Stomach smooth muscle (tissue), 2 donors: ENCODE measurements around the gene CSNK2A1.
A peak's percentile ranks its signal among the peaks of the same experiment; 100 is the strongest.

ENCODE experiments used
- H3K27ac ChIP-seq: one replicate; pipeline ENCODE4 v1.7.0; 2013; ENCODE audit warnings: mild to moderate bottlenecking, low read length, inconsistent platforms
- H3K27me3 ChIP-seq, 2 donors: one replicate each; pipeline ENCODE4 v1.7.0; 2013; ENCODE audit warnings: low read length in 2 of 2; ENCODE audit not compliant: insufficient read depth in 2 of 2, control insufficient read depth in 1 of 2
- H3K36me3 ChIP-seq, 2 donors: one replicate each; pipeline ENCODE4 v1.7.0; 2013; ENCODE audit warnings: low read length in 2 of 2; ENCODE audit not compliant: control insufficient read depth in 2 of 2, insufficient read depth in 2 of 2
- H3K4me1 ChIP-seq: one replicate; pipeline ENCODE4 v1.7.0; 2013; ENCODE audit warnings: low read length; ENCODE audit not compliant: control insufficient read depth, insufficient read depth
- H3K4me3 ChIP-seq, 2 donors: one replicate each; pipeline ENCODE4 v1.7.0; 2013; ENCODE audit warnings: low read length in 2 of 2
- H3K9ac ChIP-seq, 2 donors: one replicate each; pipeline ENCODE4 v1.7.0; 2013; ENCODE audit warnings: low read length in 2 of 2, mild to moderate bottlenecking in 1 of 2
- H3K9me3 ChIP-seq, 2 donors: one replicate each; pipeline ENCODE4 v1.7.0; 2013; ENCODE audit warnings: low read length in 2 of 2; ENCODE audit not compliant: control insufficient read depth in 2 of 2
- donor health status: healthy.
- donor health status: Pancreatic carcinoma.

CSNK2A1 gene

DNA sequence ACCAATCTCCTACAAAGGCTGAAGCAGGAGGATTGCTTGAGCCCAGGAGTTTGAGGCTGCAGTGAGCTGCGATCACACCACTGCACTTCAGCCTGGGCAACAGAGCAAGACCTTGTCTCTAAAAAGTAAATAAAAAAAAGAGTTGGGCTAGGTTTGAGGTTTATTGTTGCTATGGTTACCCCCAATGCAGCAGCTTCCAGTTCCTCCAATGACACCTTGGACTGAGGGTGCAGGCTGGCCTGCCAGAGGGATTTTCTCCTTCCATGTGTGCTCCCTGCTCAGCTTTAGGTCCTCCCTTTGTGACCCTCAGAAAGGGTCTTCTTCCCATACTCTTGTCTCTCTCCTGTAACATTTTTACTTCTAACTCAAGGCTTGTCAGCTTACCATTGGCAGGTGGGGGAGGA, 70.7 kb downstream of the CSNK2A1 start:
- peaks cover under 1 to 2% of the 10 kb centered on the region in 2 donors for H3K36me3 ChIP-seq

DNA sequence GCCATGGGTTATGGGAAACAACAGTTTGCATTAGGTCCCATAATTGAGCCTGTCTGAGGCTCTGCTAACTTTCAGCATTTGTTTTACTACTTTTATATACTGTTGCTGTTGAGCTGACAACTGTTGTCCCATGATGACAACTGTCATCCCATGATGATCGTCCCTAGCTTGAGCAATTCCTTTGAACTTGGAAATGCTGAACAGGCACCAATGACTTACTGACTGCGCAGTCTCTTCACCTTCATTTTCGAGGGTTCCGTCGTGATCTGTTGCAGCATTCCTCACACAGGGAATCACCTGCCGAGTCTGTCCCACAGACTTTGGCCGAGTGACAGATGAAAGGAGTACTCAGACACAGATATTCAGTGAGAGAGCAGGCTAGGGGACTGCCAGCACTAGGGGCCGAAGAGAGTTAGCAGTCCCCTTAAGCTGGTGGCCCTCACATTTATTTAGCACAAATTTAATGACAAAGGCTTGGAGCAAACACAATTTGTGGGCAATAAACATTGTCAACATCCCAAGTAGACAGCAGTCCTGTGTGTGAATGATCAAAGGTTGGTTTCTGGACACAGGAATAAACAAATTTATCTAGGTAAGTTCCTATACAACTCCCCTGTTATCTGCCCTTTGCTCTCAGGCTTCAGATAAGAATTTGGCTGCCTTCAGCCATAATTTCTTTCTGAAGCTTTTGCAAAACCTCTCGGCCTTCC, 71.3 kb downstream of the CSNK2A1 start:
- Histone ChIP-seq H3K27ac (no peak overlapping the region), H3K4me3 (no peak overlapping the region), H3K9ac (no peak overlapping the region)

More for the DNA sequence above, 70.7 kb downstream of the CSNK2A1 start:
- Histone ChIP-seq H3K27me3 (no peaks in the 10 kb centered on the region), H3K4me3 (no peak overlapping the region), H3K4me1 (no peaks in the 10 kb centered on the region), H3K27ac (no peak overlapping the region), H3K9ac (no peak overlapping the region), H3K9me3 (no peaks in the 10 kb centered on the region)

DNA sequence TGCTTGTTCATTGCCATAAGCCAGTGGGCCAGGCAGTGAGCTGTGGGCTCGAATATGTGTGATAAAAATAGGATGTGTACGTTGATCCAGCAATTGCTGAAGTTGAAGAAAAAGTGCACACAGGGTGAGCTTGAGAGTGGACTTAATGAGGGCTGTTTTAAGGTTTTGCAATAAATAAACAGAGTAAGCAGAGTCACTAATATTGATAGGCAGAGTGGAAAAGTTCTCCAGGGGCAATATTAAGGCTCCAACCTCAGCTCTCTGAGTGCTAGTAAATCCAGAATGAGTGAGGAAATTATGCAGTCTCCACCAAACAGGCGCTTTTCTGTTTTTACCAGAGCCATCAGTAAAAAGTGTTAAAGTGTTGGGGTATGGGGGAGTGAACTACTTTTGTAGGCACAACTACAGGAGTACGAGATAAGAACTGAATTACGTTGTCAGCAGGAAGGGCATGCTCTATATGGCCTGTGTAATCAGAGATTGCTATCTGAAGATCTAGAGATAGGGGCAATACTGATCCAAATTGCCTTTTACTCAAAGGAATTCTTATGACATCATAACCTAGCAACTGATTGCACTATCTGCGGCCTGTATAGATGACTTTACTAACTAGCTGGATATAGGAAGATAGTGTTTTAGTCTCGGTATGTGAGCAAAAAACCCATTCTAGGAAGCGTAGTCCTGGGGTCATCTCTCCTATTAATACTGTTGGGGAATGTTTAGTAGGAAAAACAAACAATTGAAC, 73.7 kb downstream of the CSNK2A1 start:
- Histone ChIP-seq H3K9me3 (no peaks in the 10 kb centered on the region), H3K27me3 (no peaks in the 10 kb centered on the region), H3K36me3 (no peaks in the 10 kb centered on the region), H3K4me3 (no peak overlapping the region), H3K4me1 (no peaks in the 10 kb centered on the region), H3K9ac (no peak overlapping the region), H3K27ac (no peak overlapping the region)

More for the DNA sequence above, 71.3 kb downstream of the CSNK2A1 start:
- no peaks in the 10 kb centered on the region for H3K9me3 ChIP-seq
- H3K36me3 ChIP-seq, result peaks cover 0 to 2% of the 10 kb centered on the region in 2 donors
- no peaks in the 10 kb centered on the region for H3K4me1 ChIP-seq
- no peaks in the 10 kb centered on the region for H3K27me3 ChIP-seq

DNA sequence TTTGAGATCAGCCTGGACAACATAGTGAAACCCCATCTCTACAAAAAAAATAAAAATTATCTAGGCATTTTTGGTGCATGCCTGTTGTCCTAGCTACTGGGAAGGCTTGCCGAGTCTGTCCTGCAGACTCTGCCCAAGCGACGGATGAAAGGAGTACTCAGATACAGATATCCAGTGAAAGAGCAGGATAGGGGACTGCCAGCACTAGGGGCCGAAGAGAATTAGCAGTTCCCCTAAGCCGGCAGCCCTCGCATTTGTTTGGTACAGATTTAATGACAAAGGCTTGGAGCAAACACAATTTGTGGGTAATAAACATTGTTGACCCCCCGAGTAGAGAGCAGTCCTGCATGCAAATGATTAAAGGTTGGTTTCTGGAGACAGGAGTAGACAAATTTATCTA, 75.8 kb downstream of the CSNK2A1 start:
- no peaks in the 10 kb centered on the region for H3K36me3 ChIP-seq
- peaks cover 3% of the 10 kb centered on the region for H3K4me1 ChIP-seq
- no peak overlapping the region for H3K27ac ChIP-seq
- no peak overlapping the region for H3K4me3 ChIP-seq
- H3K9ac ChIP-seq, result no peak overlapping the region
- no peaks in the 10 kb centered on the region for H3K27me3 ChIP-seq
- H3K9me3 ChIP-seq, result no peaks in the 10 kb centered on the region

DNA sequence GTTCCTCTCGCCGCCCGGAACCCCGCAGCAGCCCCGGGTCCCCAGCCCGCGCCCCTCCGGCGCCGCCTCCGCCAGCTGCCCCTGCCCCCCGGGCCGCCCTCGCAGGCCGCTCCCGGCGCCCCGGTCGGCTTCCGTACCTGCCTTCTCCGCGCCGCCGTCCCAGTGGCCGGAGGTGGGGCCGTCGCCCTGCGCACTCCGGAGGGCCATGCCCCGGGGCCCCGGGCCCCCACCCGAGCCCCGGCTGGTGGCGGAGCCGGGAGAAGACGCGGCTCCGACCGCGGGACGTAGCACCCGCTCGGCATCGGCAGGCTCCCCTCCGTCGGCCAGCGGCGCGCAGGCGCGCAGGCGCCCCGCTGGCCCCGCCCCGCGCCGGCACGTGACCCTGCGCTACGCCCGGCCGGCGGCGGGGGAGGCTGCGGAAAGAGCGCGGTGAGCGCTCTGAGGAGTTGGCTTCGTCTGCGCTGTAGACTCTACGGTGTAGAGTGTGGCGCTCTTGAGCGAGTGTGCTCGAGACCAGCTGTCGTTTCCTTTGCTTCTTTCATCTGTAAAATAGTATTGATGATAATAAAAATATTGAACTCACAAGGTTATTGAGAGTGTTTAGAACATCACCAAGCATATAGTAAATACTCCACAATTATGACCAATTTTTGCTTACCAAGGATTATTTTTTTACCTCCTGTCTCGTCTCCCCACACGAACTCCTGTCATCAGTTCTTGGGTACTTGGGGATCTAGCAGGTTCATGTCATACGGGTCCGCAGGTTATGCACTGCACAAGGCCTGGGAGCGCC, 81.2 kb downstream of the CSNK2A1 start, which contains the start of gene TBC1D20:
Gene TBC1D20 (minus strand): TSS at position 335 of the 793 bp plus-strand sequence. CDS start 128 bp downstream, at position 207.
- Histone ChIP-seq H3K27me3 (no peaks in the 10 kb centered on the region), H3K9me3 (no peaks in the 10 kb centered on the region), H3K4me1 (peaks cover 15% of the 10 kb centered on the region), H3K27ac (peak within 1 kb of the TSS; percentile 75), H3K9ac (peak within 1 kb of the TSS; percentile 79 to 86), H3K36me3 (no peaks in the 10 kb centered on the region), H3K4me3 (peak within 1 kb of the TSS; percentile 86 to 88)

DNA sequence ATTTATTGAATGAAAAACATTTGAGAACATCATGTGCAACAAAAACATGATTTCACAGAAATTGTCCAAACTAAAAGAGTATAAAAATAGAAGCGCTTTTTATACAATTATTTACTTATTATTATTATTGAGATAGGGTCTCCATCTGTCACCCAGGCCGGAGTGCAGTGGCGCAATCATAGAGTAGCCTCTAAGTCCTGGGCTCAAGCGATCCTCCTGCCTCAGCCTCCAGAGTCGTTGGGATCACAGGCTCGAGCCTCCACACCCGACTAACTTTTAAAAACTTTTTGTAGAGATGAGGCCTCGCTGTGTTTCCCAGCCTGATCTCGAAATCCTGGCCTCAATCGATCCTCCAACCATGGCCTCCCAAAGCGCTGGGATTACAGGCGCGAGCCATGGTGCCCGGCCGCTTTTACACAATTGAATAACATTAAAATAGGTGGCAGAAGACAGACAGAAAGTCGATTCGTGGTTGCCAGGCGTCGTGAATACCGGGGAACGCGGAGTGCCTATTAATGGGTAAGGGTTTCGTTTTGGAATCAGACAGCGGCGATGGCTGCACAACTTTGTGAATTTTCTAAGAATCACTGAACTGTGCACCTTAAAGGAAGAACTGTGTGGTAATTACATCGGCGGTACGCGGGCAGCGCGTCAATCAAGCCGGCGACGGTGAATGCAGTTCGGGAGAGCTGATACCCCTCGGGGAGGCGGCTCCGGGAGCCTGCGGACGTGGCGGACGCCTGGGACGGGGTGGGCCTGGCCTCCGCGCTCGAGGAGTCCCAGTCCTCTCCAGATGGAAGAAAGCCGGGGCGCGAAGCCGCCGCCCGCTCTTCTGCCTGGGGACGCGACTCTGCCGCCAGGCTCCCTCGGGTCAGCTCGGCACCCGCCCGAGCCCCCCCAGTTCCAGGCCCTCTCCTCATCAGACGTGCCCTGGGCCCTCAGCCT, 82.1 kb downstream of the CSNK2A1 start:
- Histone ChIP-seq H3K4me1 (peaks cover 15% of the 10 kb centered on the region), H3K27me3 (no peaks in the 10 kb centered on the region), H3K9ac (peak overlapping the region; percentile 79 to 86), H3K36me3 (no peaks in the 10 kb centered on the region), H3K9me3 (no peaks in the 10 kb centered on the region), H3K27ac (peak overlapping the region; percentile 75), H3K4me3 (peak overlapping the region; percentile 86 to 88)

DNA sequence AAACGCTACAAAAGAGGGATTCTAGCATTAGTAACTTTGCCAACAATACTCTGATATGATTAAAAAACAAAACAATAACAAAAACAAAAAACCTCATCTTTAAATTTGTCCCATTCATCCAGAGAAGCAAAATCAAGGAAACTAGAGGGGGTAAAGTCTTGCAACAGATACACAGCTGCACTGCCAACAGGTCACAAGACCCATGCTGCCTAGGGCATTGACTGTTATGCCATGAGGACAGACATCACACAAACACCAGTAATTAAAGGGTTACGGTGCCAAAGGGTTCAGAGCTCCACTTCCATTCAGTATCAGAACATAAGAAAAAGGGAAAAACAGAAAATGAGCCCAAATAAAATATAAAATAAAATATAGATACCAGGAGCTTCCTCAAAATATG, 82.9 kb downstream of the CSNK2A1 start:
- Histone ChIP-seq H3K4me1 (peaks cover 15% of the 10 kb centered on the region), H3K36me3 (no peaks in the 10 kb centered on the region), H3K4me3 (peak overlapping the region in 1 of 2 donors; percentile 9), H3K9me3 (no peaks in the 10 kb centered on the region), H3K9ac (peak overlapping the region in 1 of 2 donors; percentile 47), H3K27me3 (no peaks in the 10 kb centered on the region), H3K27ac (no peak overlapping the region)

DNA sequence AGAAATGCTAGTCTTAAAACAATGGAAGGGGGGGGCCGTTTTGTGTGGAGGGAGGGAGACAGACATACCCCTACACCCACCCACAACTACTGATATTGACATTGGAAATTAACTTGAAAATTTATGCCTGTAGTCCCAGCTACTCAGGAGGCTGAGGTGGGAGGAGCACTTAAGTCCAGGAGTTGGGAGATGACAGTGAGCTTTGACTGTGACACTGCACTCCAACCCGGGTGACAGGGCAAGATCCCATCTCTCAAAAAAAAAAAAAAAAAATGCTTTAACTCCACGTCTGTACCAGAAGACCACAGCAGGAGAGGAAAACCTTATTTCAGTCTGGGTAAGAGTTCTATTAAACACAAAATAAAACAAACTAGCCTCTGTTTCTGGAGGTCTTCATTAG, 83.4 kb downstream of the CSNK2A1 start:
- H3K9ac ChIP-seq, result peak overlapping the region in 1 of 2 donors; percentile 47
- peak overlapping the region in 1 of 2 donors; percentile 11 for H3K4me3 ChIP-seq
- H3K4me1 ChIP-seq, result peaks cover 15% of the 10 kb centered on the region
- H3K27ac ChIP-seq, result no peak overlapping the region
- H3K36me3 ChIP-seq, result no peaks in the 10 kb centered on the region
- no peaks in the 10 kb centered on the region for H3K9me3 ChIP-seq
- H3K27me3 ChIP-seq, result no peaks in the 10 kb centered on the region

DNA sequence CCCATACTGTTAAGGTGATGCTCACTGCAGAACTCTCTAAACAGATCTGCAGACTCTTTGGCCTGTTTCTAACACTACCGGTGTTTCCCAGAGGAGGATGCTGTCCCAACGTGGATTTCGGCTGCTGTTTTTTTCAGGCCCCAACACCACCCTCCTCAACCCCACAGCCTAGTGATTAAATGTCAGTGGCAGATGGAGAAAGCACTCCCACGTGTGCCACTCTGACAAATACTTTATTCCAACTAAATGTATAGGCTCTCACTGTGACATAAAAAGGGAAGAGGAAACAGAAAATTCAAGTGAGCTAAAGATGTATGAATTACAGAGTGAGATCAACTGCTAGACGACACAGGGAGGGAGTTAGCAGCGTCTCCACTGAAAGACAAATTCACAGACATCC, 84.8 kb downstream of the CSNK2A1 start:
- Histone ChIP-seq H3K36me3 (no peaks in the 10 kb centered on the region), H3K27me3 (no peaks in the 10 kb centered on the region), H3K27ac (no peak overlapping the region), H3K4me3 (no peak overlapping the region), H3K4me1 (peaks cover 15% of the 10 kb centered on the region), H3K9me3 (no peaks in the 10 kb centered on the region), H3K9ac (peak overlapping the region in 1 of 2 donors; percentile 21)

DNA sequence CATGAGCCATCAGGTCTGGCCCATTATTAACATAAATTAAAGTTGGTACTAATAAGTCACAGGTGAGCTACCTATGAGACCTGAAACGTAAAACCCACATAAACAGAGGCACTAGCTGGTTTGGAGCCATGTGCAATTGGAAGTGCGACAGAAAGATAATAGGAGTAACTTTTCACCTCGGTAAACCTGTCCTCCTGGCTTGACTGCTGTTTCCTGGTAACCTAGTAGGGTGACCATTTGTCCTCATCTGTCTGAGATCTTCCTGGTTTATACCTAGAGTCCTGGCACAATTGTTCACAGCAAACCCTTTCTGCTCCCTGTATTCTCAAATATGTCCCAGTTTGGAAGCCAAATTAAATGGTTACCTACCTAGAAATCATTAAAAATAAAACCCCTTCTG, 88.6 kb downstream of the CSNK2A1 start:
- Histone ChIP-seq H3K4me1 (peaks cover 4% of the 10 kb centered on the region), H3K27me3 (no peaks in the 10 kb centered on the region), H3K9ac (no peak overlapping the region), H3K9me3 (no peaks in the 10 kb centered on the region), H3K4me3 (no peak overlapping the region), H3K27ac (no peak overlapping the region), H3K36me3 (no peaks in the 10 kb centered on the region)
